HEK293 (cell line): ENCODE measurements around the gene NINL.

Experiments used
- BCL11A ChIP-seq: fragments of 450-650 bp; formaldehyde crosslinking; IDR thresholded peaks from 2 replicates; pipeline ENCODE4 v1.5.1; 2016; ENCODE audit warnings: low read depth, missing biosample characterization, missing genetic modification characterization
- ELK4 ChIP-seq: IDR thresholded peaks from 2 replicates; pipeline ENCODE4 v1.6.1; 2011; ENCODE audit warnings: mild to moderate bottlenecking, low read depth, low read length, borderline replicate concordance
- GFI1B ChIP-seq: fragments of 450-650 bp; formaldehyde crosslinking; IDR thresholded peaks from 2 replicates; pipeline ENCODE4 v1.5.1; 2016; ENCODE audit warnings: missing biosample characterization, missing genetic modification characterization
- GLIS1 ChIP-seq: fragments of 450-650 bp; formaldehyde crosslinking; IDR thresholded peaks from 2 replicates; pipeline ENCODE4 v1.5.1; 2016; ENCODE audit warnings: missing biosample characterization, missing genetic modification characterization
- KLF10 ChIP-seq: fragments of 450-650 bp; IDR thresholded peaks from 2 replicates; pipeline ENCODE4 v1.5.1; 2018; ENCODE audit warnings: missing biosample characterization, mild to moderate bottlenecking, missing genetic modification characterization
- KLF16 ChIP-seq: fragments of 450-650 bp; formaldehyde crosslinking; IDR thresholded peaks from 2 replicates; pipeline ENCODE4 v1.5.1; 2017; ENCODE audit warnings: missing biosample characterization, missing genetic modification characterization
- KLF7 ChIP-seq: fragments of 450-650 bp; formaldehyde crosslinking; IDR thresholded peaks from 2 replicates; pipeline ENCODE4 v1.5.1; 2016; ENCODE audit warnings: missing biosample characterization, missing genetic modification characterization, borderline replicate concordance
- MEIS1 ChIP-seq: sonication (generic); formaldehyde crosslinking; IDR thresholded peaks from 2 replicates; pipeline ENCODE4 v1.8.1; 2022; ENCODE audit warnings: missing genetic modification reagents, mild to moderate bottlenecking, borderline replicate concordance
- MZF1 ChIP-seq: fragments of 450-650 bp; formaldehyde crosslinking; IDR thresholded peaks from 2 replicates; pipeline ENCODE4 v1.5.1; 2017; ENCODE audit warnings: missing biosample characterization, missing genetic modification characterization, borderline replicate concordance
- PBX3 ChIP-seq: sonication (generic); formaldehyde crosslinking; IDR thresholded peaks from 2 replicates; pipeline ENCODE4 v1.8.1; 2022; ENCODE audit warnings: mild to moderate bottlenecking, moderate library complexity, missing genetic modification reagents
- REPIN1 ChIP-seq: fragments of 450-650 bp; formaldehyde crosslinking; IDR thresholded peaks from 2 replicates; pipeline ENCODE4 v1.5.1; 2017; ENCODE audit warnings: missing biosample characterization, missing genetic modification characterization, low read depth
- TRIM28 ChIP-seq: IDR thresholded peaks from 2 replicates; pipeline ENCODE4 v1.6.1; 2011; ENCODE audit warnings: low read length, control low read depth, borderline replicate concordance
- WT1 ChIP-seq: fragments of 450-650 bp; formaldehyde crosslinking; IDR thresholded peaks from 2 replicates; pipeline ENCODE4 v1.5.1; 2016; ENCODE audit warnings: missing biosample characterization, missing genetic modification characterization
- ZBTB1 ChIP-seq: fragments of 450-650 bp; formaldehyde crosslinking; IDR thresholded peaks from 2 replicates; pipeline ENCODE4 v1.5.1; 2016; ENCODE audit warnings: missing biosample characterization, missing genetic modification characterization
- ZBTB20 ChIP-seq: fragments of 450-650 bp; formaldehyde crosslinking; IDR thresholded peaks from 2 replicates; pipeline ENCODE4 v1.5.1; 2016; ENCODE audit warnings: missing biosample characterization, missing genetic modification characterization
- ZBTB8A ChIP-seq: fragments of 450-650 bp; formaldehyde crosslinking; IDR thresholded peaks from 2 replicates; pipeline ENCODE4 v1.5.1; 2016; ENCODE audit warnings: missing biosample characterization, missing genetic modification characterization
- ZFP3 ChIP-seq: fragments of 450-650 bp; formaldehyde crosslinking; IDR thresholded peaks from 2 replicates; pipeline ENCODE4 v1.5.1; 2016; ENCODE audit warnings: low read depth, missing biosample characterization, missing genetic modification characterization
- ZFP37 ChIP-seq: fragments of 450-650 bp; formaldehyde crosslinking; IDR thresholded peaks from 2 replicates; pipeline ENCODE4 v1.5.1; 2016; ENCODE audit warnings: missing biosample characterization, missing genetic modification characterization
- ZNF10 ChIP-seq: fragments of 450-650 bp; formaldehyde crosslinking; IDR thresholded peaks from 2 replicates; pipeline ENCODE4 v1.5.1; 2017; ENCODE audit warnings: missing biosample characterization, missing genetic modification characterization
- ZNF138 ChIP-seq: fragments of 450-650 bp; formaldehyde crosslinking; IDR thresholded peaks from 2 replicates; pipeline ENCODE4 v1.5.1; 2016; ENCODE audit warnings: missing biosample characterization, missing genetic modification characterization, borderline replicate concordance
- ZNF157 ChIP-seq: fragments of 450-650 bp; formaldehyde crosslinking; IDR thresholded peaks from 2 replicates; pipeline ENCODE4 v1.5.1; 2016; ENCODE audit warnings: missing biosample characterization, missing genetic modification characterization
- ZNF214 ChIP-seq: fragments of 450-650 bp; formaldehyde crosslinking; IDR thresholded peaks from 2 replicates; pipeline ENCODE4 v1.5.1; 2017; ENCODE audit warnings: missing biosample characterization, mild to moderate bottlenecking, missing genetic modification characterization, borderline replicate concordance
- ZNF350 ChIP-seq: fragments of 450-650 bp; formaldehyde crosslinking; IDR thresholded peaks from 2 replicates; pipeline ENCODE4 v1.5.0; 2017; ENCODE audit warnings: missing biosample characterization, mild to moderate bottlenecking, missing genetic modification characterization
- ZNF394 ChIP-seq: fragments of 450-650 bp; formaldehyde crosslinking; IDR thresholded peaks from 2 replicates; pipeline ENCODE4 v1.5.1; 2016; ENCODE audit warnings: missing biosample characterization, missing genetic modification characterization, mild to moderate bottlenecking, moderate library complexity, borderline replicate concordance
- ZNF433 ChIP-seq: fragments of 450-650 bp; formaldehyde crosslinking; IDR thresholded peaks from 2 replicates; pipeline ENCODE4 v1.5.1; 2016; ENCODE audit warnings: missing biosample characterization, missing genetic modification characterization, low read depth
- ZNF488 ChIP-seq: fragments of 450-650 bp; formaldehyde crosslinking; IDR thresholded peaks from 2 replicates; pipeline ENCODE4 v1.5.1; 2016; ENCODE audit warnings: missing biosample characterization, missing genetic modification characterization
- ZNF521 ChIP-seq: fragments of 450-650 bp; formaldehyde crosslinking; IDR thresholded peaks from 2 replicates; pipeline ENCODE4 v1.5.1; 2017; ENCODE audit warnings: missing biosample characterization, mild to moderate bottlenecking, missing genetic modification characterization
- ZNF530 ChIP-seq: fragments of 450-650 bp; formaldehyde crosslinking; IDR thresholded peaks from 2 replicates; pipeline ENCODE4 v1.5.1; 2016; ENCODE audit warnings: low read depth, missing biosample characterization, missing genetic modification characterization
- ZNF626 ChIP-seq: fragments of 450-650 bp; sonication (Bioruptor Pico); formaldehyde crosslinking; IDR thresholded peaks from 2 replicates; pipeline ENCODE4 v1.5.1; 2018; ENCODE audit warnings: missing biosample characterization, missing genetic modification characterization, inconsistent platforms
- ZNF707 ChIP-seq: fragments of 450-650 bp; formaldehyde crosslinking; IDR thresholded peaks from 2 replicates; pipeline ENCODE4 v1.5.1; 2016; ENCODE audit warnings: missing biosample characterization, missing genetic modification characterization
- ZNF785 ChIP-seq: fragments of 450-650 bp; formaldehyde crosslinking; IDR thresholded peaks from 2 replicates; pipeline ENCODE4 v1.5.1; 2016; ENCODE audit warnings: missing biosample characterization, missing genetic modification characterization
- TF ChIP-seq, protein P1 (sequence below): fragments of 450-650 bp; formaldehyde crosslinking; IDR thresholded peaks from 2 replicates; pipeline ENCODE4 v1.5.1; 2017; ENCODE audit warnings: missing biosample characterization, missing genetic modification characterization
- TF ChIP-seq, protein P2 (sequence below): fragments of 450-650 bp; formaldehyde crosslinking; IDR thresholded peaks from 2 replicates; pipeline ENCODE4 v1.5.1; 2016; ENCODE audit warnings: missing biosample characterization, missing genetic modification characterization
- TF ChIP-seq, protein P3 (sequence below): fragments of 450-650 bp; formaldehyde crosslinking; IDR thresholded peaks from 2 replicates; pipeline ENCODE4 v1.5.1; 2017; ENCODE audit warnings: missing biosample characterization, mild to moderate bottlenecking, missing genetic modification characterization, moderate library complexity

Gene NINL

DNA sequence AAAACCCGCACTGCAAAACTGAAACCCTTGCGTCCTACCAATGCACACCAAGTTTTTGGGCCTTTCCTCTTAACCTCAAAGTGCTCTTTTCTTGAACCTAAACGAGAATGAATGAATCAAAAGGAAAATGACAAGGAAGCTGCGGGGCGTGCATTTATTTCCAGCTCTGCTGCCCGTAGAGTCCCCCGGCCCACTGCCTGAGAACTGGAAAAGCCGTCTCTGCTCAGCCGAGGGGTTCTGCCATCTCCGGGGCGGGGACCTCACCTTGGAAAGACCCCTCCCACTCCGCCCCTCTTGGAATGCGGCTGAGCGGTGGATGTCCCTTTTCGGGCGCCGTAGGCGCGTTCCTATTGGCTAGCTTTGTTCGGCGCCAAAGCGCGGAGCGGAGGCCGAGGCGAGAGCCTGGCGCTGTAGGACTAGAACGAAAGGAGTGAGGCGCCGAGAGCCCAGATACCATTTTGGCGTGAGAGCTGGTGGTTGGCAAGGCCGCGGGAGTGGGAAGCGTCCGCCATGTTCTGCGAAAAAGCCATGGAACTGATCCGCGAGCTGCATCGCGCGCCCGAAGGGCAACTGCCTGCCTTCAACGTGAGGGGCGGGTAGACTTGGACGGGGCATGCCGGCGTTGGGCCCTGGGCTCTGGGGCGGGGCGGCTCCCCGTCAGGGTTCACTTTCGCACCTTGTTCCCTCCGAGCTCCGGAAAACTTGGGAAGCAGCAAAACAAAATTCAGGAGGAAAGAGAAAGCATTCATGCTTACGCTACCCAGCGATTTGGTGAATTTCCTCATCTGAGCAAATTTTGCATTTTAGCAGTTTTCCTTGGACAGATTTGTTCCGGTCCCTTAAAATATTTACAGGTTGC is 177.8 kb downstream of the NINL start, which contains the start of gene GINS1 (continued):
- TF ChIP-seq ZNF394 (tag by site-specific recombination) (peak; percentile 51; the same call in 1 of the 2 replicates), BCL11A (no peak), ZFP3 (tag by site-specific recombination) (no peak), ZNF214 (no peak), REPIN1 (no peak), ZBTB8A (tag by site-specific recombination) (peak; percentile 91), ZNF138 (no peak), ZNF350 (tag by site-specific recombination) (no peak), ZNF521 (tag by site-specific recombination) (no peak), ZFP37 (0 out of 2 replicates have a peak, but pooled peaks have one; percentile 20), MZF1 (tag by site-specific recombination) (no peak), GLIS1 (tag by site-specific recombination) (peak; percentile 19; the same call in 1 of the 2 replicates), ELK4 (no peak), WT1 (tag by site-specific recombination) (peak; percentile 33; the same call in 1 of the 2 replicates), KLF16 (tag by site-specific recombination) (no peak), ZNF10 (tag by site-specific recombination) (no peak), GFI1B (tag by site-specific recombination) (no peak), ZBTB1 (tag by site-specific recombination) (no peak), ZNF707 (tag by site-specific recombination) (no peak), TRIM28 (peak; percentile 63; the same call in 1 of the 2 replicates), ZBTB20 (tag by site-specific recombination) (peak; percentile 78), ZNF530 (tag by site-specific recombination) (no peak), ZNF157 (no peak), ZNF626 (tag by site-specific recombination) (no peak), KLF10 (tag by site-specific recombination) (no peak; the same call in 1 of the 2 replicates), ZNF433 (tag by site-specific recombination) (no peak), PBX3 (CRISPR knock-in tag) (0 out of 2 replicates have a peak, but pooled peaks have one; percentile 62), ZNF785 (tag by site-specific recombination) (no peak), MEIS1 (CRISPR knock-in tag) (no peak), KLF7 (tag by site-specific recombination) (peak; percentile 94), ZNF488 (tag by site-specific recombination) (no peak)
- TF ChIP-seq, protein P1, sequence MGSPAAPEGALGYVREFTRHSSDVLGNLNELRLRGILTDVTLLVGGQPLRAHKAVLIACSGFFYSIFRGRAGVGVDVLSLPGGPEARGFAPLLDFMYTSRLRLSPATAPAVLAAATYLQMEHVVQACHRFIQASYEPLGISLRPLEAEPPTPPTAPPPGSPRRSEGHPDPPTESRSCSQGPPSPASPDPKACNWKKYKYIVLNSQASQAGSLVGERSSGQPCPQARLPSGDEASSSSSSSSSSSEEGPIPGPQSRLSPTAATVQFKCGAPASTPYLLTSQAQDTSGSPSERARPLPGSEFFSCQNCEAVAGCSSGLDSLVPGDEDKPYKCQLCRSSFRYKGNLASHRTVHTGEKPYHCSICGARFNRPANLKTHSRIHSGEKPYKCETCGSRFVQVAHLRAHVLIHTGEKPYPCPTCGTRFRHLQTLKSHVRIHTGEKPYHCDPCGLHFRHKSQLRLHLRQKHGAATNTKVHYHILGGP (tag by site-specific recombination), result no peak
- TF ChIP-seq, protein P2, sequence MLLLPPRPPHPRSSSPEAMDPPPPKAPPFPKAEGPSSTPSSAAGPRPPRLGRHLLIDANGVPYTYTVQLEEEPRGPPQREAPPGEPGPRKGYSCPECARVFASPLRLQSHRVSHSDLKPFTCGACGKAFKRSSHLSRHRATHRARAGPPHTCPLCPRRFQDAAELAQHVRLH, result no peak
- TF ChIP-seq, protein P3, sequence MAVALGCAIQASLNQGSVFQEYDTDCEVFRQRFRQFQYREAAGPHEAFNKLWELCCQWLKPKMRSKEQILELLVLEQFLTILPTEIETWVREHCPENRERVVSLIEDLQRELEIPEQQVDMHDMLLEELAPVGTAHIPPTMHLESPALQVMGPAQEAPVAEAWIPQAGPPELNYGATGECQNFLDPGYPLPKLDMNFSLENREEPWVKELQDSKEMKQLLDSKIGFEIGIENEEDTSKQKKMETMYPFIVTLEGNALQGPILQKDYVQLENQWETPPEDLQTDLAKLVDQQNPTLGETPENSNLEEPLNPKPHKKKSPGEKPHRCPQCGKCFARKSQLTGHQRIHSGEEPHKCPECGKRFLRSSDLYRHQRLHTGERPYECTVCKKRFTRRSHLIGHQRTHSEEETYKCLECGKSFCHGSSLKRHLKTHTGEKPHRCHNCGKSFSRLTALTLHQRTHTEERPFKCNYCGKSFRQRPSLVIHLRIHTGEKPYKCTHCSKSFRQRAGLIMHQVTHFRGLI (tag by site-specific recombination), result no peak; the same call in 1 of the 2 replicates
